ENCODE measurements around the gene GRIK1.

The GRIK1 gene

GRCh38 chr21:29834617-29835016 is 105.2 kb downstream of the GRIK1 start:
- in situ Hi-C loops (cut with MboI; ENCODE audit: low sequenced_read_pairs): no loop called here

- in situ Hi-C loops (cut with MboI; ENCODE audit: low sequenced_read_pairs): no loop called here
These were observed 107.6 kb downstream of the GRIK1 start for GRCh38 chr21:29832217-29832616.

GRCh38 chr21:29829564-29830275 is 110.1 kb downstream of the GRIK1 start:
- in situ Hi-C loops (cut with MboI; ENCODE audit: low sequenced_read_pairs): no loop called here

- in situ Hi-C loops (cut with MboI; ENCODE audit: low sequenced_read_pairs): no loop called here
These were observed 112.1 kb downstream of the GRIK1 start for GRCh38 chr21:29827647-29828046.

GRCh38 chr21:29827236-29827635 is 112.6 kb downstream of the GRIK1 start:
- in situ Hi-C loops (cut with MboI; ENCODE audit: low sequenced_read_pairs): no loop called here

GRCh38 chr21:29826386-29826785 is 113.4 kb downstream of the GRIK1 start:
- in situ Hi-C loops (cut with MboI; ENCODE audit: low sequenced_read_pairs): no loop called here

- in situ Hi-C loops (cut with MboI; ENCODE audit: low sequenced_read_pairs): no loop called here
These were observed 113.9 kb downstream of the GRIK1 start for GRCh38 chr21:29825936-29826335.

- in situ Hi-C loops (cut with MboI; ENCODE audit: low sequenced_read_pairs): no loop called here
These were observed 114.5 kb downstream of the GRIK1 start for GRCh38 chr21:29825345-29825744.

GRCh38 chr21:29822064-29822463 is 117.7 kb downstream of the GRIK1 start:
- in situ Hi-C loops (cut with MboI; ENCODE audit: low sequenced_read_pairs): no loop called here

GRCh38 chr21:29821230-29821629 is 118.6 kb downstream of the GRIK1 start:
- in situ Hi-C loops (cut with MboI; ENCODE audit: low sequenced_read_pairs): no loop called here

GRCh38 chr21:29819675-29820326 is 120.0 kb downstream of the GRIK1 start:
- in situ Hi-C loops (cut with MboI; ENCODE audit: low sequenced_read_pairs): no loop called here

- in situ Hi-C loops (cut with MboI; ENCODE audit: low sequenced_read_pairs): no loop called here
These were observed 121.3 kb downstream of the GRIK1 start for GRCh38 chr21:29818383-29818921.

- in situ Hi-C loops (cut with MboI; ENCODE audit: low sequenced_read_pairs): no loop called here
These were observed 122.3 kb downstream of the GRIK1 start for GRCh38 chr21:29817450-29817849.

- in situ Hi-C loops (cut with MboI; ENCODE audit: low sequenced_read_pairs): no loop called here
These were observed 126.8 kb downstream of the GRIK1 start for GRCh38 chr21:29812947-29813346.

- in situ Hi-C loops (cut with MboI; ENCODE audit: low sequenced_read_pairs): no loop called here
These were observed 128.9 kb downstream of the GRIK1 start for GRCh38 chr21:29810871-29811270.

- in situ Hi-C loops (cut with MboI; ENCODE audit: low sequenced_read_pairs): no loop called here
These were observed 131.6 kb downstream of the GRIK1 start for GRCh38 chr21:29808153-29808552.

- in situ Hi-C loops (cut with MboI; ENCODE audit: low sequenced_read_pairs): no loop called here
These were observed 134.7 kb downstream of the GRIK1 start for GRCh38 chr21:29805105-29805504.

GRCh38 chr21:29803191-29803590 is 136.6 kb downstream of the GRIK1 start:
- in situ Hi-C loops (cut with MboI; ENCODE audit: low sequenced_read_pairs): no loop called here

GRCh38 chr21:29801122-29801521 is 138.7 kb downstream of the GRIK1 start:
- in situ Hi-C loops (cut with MboI; ENCODE audit: low sequenced_read_pairs): no loop called here

- in situ Hi-C loops (cut with MboI; ENCODE audit: low sequenced_read_pairs): no loop called here
These were observed 139.7 kb downstream of the GRIK1 start for GRCh38 chr21:29800056-29800455.

GRCh38 chr21:29798840-29799239 is 141.0 kb downstream of the GRIK1 start:
- in situ Hi-C loops (cut with MboI; ENCODE audit: low sequenced_read_pairs): no loop called here

GRCh38 chr21:29797155-29797554 is 142.6 kb downstream of the GRIK1 start:
- in situ Hi-C loops (cut with MboI; ENCODE audit: low sequenced_read_pairs): no loop called here
